KOPT-K1 (cell line): ENCODE measurements around the gene SEMA3C.

Experiments
- H3K27ac ChIP-seq: fragments of 200-600 bp; sonication (generic); 2 replicates; pipeline ENCODE4 v1.5.1; 2016; ENCODE audit warnings: antibody characterized with exemption, mild to moderate bottlenecking, low read depth, low read length; ENCODE audit not compliant: poor library complexity, severe bottlenecking
- H3K36me3 ChIP-seq: fragments of 200-600 bp; sonication (generic); 2 replicates; pipeline ENCODE4 v1.5.1; 2017; ENCODE audit warnings: antibody characterized with exemption, mild to moderate bottlenecking, low read length, moderate library complexity; ENCODE audit not compliant: insufficient read depth
- H3K9me3 ChIP-seq: fragments of 200-600 bp; sonication (generic); 2 replicates; pipeline ENCODE4 v1.5.1; 2017; ENCODE audit warnings: antibody characterized with exemption, low read length, mild to moderate bottlenecking; ENCODE audit not compliant: insufficient read depth, poor library complexity, severe bottlenecking

Gene SEMA3C

GRCh38 chr7:80752954-80753690, 165.7 kb downstream of the SEMA3C start:
- Histone ChIP-seq H3K27ac (no peak overlapping the region), H3K36me3 (no peaks in the 10 kb centered on the region), H3K9me3 (no peaks in the 10 kb centered on the region)

- Histone ChIP-seq H3K9me3 (no peaks in the 10 kb centered on the region), H3K36me3 (no peaks in the 10 kb centered on the region), H3K27ac (no peak overlapping the region)
These were observed 169.6 kb downstream of the SEMA3C start for GRCh38 chr7:80749270-80749669.

GRCh38 chr7:80748363-80749042, 170.3 kb downstream of the SEMA3C start:
- H3K9me3 ChIP-seq = no peaks in the 10 kb centered on the region
- H3K27ac ChIP-seq = no peak overlapping the region

GRCh38 chr7:80740778-80741545, 177.9 kb downstream of the SEMA3C start:
- Histone ChIP-seq H3K9me3 (no peaks in the 10 kb centered on the region), H3K36me3 (no peaks in the 10 kb centered on the region), H3K27ac (no peak overlapping the region)

More at GRCh38 chr7:80748363-80749042, 170.3 kb downstream of the SEMA3C start:
- no peaks in the 10 kb centered on the region for H3K36me3 ChIP-seq

GRCh38 chr7:80736371-80737125, 182.3 kb downstream of the SEMA3C start:
- no peaks in the 10 kb centered on the region for H3K9me3 ChIP-seq
- no peak overlapping the region for H3K27ac ChIP-seq

GRCh38 chr7:80735330-80735729, 183.5 kb downstream of the SEMA3C start:
- no peaks in the 10 kb centered on the region for H3K36me3 ChIP-seq
- H3K9me3 ChIP-seq = no peaks in the 10 kb centered on the region
- H3K27ac ChIP-seq = no peak overlapping the region

More at GRCh38 chr7:80736371-80737125, 182.3 kb downstream of the SEMA3C start:
- H3K36me3 ChIP-seq = no peaks in the 10 kb centered on the region

- H3K9me3 ChIP-seq = no peaks in the 10 kb centered on the region
These were observed 184.8 kb downstream of the SEMA3C start for GRCh38 chr7:80734011-80734410.

GRCh38 chr7:80733333-80733915, 185.4 kb downstream of the SEMA3C start:
- no peak overlapping the region for H3K27ac ChIP-seq
- no peaks in the 10 kb centered on the region for H3K9me3 ChIP-seq
- no peaks in the 10 kb centered on the region for H3K36me3 ChIP-seq

More at GRCh38 chr7:80734011-80734410, 184.8 kb downstream of the SEMA3C start:
- no peak overlapping the region for H3K27ac ChIP-seq
- H3K36me3 ChIP-seq = no peaks in the 10 kb centered on the region

GRCh38 chr7:80732630-80733029, 186.2 kb downstream of the SEMA3C start:
- Histone ChIP-seq H3K36me3 (no peaks in the 10 kb centered on the region), H3K27ac (no peak overlapping the region), H3K9me3 (no peaks in the 10 kb centered on the region)

- Histone ChIP-seq H3K9me3 (no peaks in the 10 kb centered on the region), H3K36me3 (no peaks in the 10 kb centered on the region), H3K27ac (no peak overlapping the region)
These were observed 187.6 kb downstream of the SEMA3C start for GRCh38 chr7:80731281-80731680.

- H3K9me3 ChIP-seq = no peaks in the 10 kb centered on the region
- no peaks in the 10 kb centered on the region for H3K36me3 ChIP-seq
- no peak overlapping the region for H3K27ac ChIP-seq
These were observed 189.1 kb downstream of the SEMA3C start for GRCh38 chr7:80729591-80730320.

- Histone ChIP-seq H3K9me3 (no peaks in the 10 kb centered on the region), H3K36me3 (no peaks in the 10 kb centered on the region), H3K27ac (no peak overlapping the region)
These were observed 192.2 kb downstream of the SEMA3C start for GRCh38 chr7:80726666-80727065.

GRCh38 chr7:80725181-80725611, 193.7 kb downstream of the SEMA3C start:
- H3K27ac ChIP-seq = no peak overlapping the region
- no peaks in the 10 kb centered on the region for H3K36me3 ChIP-seq
- H3K9me3 ChIP-seq = no peaks in the 10 kb centered on the region
